H7 (cell line): ENCODE data around the gene PEAK1. TPM values are rescaled to one million over a fixed set of nuclear protein-coding genes. Genes with fewer than 3 reads are reported as not detected.

ENCODE experiments used
- DNase-seq: peaks from one replicate; pipeline ENCODE4 v3.0.0; 2012
- H3K27me3 ChIP-seq: 2 replicates; pipeline ENCODE4 v1.6.0; 2011; ENCODE audit warnings: mild to moderate bottlenecking, low read length; ENCODE audit not compliant: control insufficient read depth, insufficient read depth
- H3K36me3 ChIP-seq: replicated peaks from 2 replicates; pipeline ENCODE4 v1.5.1; 2011; ENCODE audit warnings: low read length; ENCODE audit not compliant: control insufficient read depth, insufficient read depth
- H3K4me3 ChIP-seq: 2 replicates; pipeline ENCODE4 v1.5.1; 2011; ENCODE audit warnings: low read depth, mild to moderate bottlenecking, control low read depth, low read length, moderate library complexity; ENCODE audit not compliant: insufficient read depth
- total RNA-seq: library from RNA; depleted of rRNA; stranded (reverse); fragments of >200 nt; shearing (Covaris generic); gene quantifications from 2 replicates; pipeline ENCODE4 v1.2.3, GENCODE V29; 2014

Gene PEAK1
- total RNA-seq, 1 experiment from 2014 or later, result 8.9 TPM

GRCh38 chr15:77140220-77140619 lies 279.7 kb downstream of the PEAK1 start:
- no peak for DNase-seq
- Histone ChIP-seq H3K27me3 (no peaks in the 10 kb centered on the region), H3K36me3 (no peaks in the 10 kb centered on the region), H3K4me3 (no peak overlapping the region)

DNA sequence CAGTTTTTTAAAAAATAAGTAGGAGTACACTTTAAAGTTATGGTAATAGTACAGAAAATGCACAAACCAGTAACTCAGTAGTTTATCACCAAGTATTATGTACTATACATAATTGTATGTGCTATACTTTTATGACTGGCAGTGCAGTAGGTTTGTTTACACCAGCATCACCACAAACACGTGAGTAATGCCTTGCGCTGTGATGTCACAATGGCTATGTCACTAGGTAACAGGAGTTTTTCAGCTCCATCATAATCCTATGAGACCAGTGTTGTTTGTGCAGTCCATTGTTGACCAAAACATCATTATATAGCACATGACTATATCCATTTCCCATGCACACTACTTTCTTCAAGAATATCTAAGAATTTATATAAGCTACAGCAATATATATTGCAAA lies 280.6 kb downstream of the PEAK1 start:
- Histone ChIP-seq H3K4me3 (no peak overlapping the region), H3K27me3 (no peaks in the 10 kb centered on the region), H3K36me3 (no peaks in the 10 kb centered on the region)
- no peak for DNase-seq

DNA sequence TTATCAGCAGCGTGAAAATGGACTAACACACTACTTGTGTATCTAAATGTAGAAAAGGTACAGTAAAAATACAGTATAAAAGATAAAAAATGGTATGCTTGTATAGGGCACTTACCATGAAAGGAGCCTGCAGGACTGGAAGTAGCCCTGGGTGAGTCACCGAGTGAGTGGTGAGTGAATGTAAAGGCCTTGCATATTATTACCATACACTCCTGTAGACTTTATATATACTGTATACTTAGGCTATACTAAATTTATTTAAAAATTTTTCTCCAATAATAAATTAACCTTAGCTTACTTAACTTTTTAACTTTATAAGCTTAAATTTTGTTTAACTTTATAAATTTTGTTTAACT lies 281.8 kb downstream of the PEAK1 start:
- H3K4me3 ChIP-seq, result no peak overlapping the region
- H3K27me3 ChIP-seq, result no peaks in the 10 kb centered on the region
- no peak for DNase-seq
- 0 out of 2 replicates have a peak, but pooled peaks cover 1% of the 10 kb centered on the region for H3K36me3 ChIP-seq

DNA sequence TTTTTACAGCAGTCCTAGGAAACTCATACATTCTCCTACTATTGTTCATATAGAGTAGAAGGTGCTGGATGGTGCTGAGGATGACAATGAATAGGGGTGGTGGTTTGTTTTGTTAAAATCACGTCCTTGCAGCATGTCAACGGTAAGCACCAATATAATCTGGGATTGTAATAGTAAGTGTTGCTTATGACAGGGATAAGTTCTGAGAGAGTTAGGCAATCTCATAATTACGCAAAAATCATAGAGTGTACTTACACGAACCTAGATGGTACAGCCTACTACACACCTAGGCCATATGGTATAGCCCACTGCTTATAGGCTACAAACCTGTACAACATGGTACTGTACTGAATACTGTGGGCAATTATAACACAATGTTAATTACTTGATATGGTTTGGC lies 284.7 kb downstream of the PEAK1 start:
- Histone ChIP-seq H3K27me3 (no peaks in the 10 kb centered on the region), H3K36me3 (0 out of 2 replicates have a peak, but pooled peaks cover 1% of the 10 kb centered on the region), H3K4me3 (no peak overlapping the region)
- no peak for DNase-seq

DNA sequence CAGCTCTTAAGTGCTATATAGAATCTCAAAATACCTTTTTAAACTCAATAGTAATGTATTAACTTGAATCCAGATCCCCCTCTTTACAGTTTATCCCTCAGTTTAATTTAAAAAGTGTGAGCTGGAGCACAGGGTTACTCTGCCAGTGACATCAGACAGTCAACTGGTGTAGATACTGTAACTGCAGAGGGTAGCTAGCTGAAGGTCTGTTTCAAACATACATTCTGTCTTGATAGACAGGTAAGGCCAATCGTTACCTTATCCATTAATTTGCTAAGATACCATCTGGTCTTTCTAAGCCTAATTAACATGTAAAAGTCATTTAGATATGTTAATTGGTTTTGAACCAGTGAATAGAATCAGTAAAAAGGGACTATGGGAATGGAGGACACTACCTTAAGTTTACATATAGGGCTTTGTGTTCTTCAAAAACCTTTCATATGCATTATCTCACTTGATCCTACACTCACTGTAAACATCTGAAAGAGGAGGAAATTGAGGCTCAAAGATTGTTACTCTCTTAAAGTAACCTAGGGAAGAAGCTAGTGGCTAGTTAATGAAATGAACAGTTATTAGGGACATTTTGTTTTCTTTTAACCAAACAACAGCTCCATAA lies 289.5 kb downstream of the PEAK1 start:
- Histone ChIP-seq H3K36me3 (0 out of 2 replicates have a peak, but pooled peaks cover 1% of the 10 kb centered on the region), H3K4me3 (no peak overlapping the region)
- no peak for DNase-seq

GRCh38 chr15:77127626-77128025 lies 292.3 kb downstream of the PEAK1 start:
- H3K36me3 ChIP-seq, result no peaks in the 10 kb centered on the region
- no peaks in the 10 kb centered on the region for H3K27me3 ChIP-seq
- H3K4me3 ChIP-seq, result no peak overlapping the region
- no peak for DNase-seq

More for the DNA sequence above, 289.5 kb downstream of the PEAK1 start:
- no peaks in the 10 kb centered on the region for H3K27me3 ChIP-seq

- Histone ChIP-seq H3K4me3 (no peak overlapping the region), H3K27me3 (no peaks in the 10 kb centered on the region), H3K36me3 (no peaks in the 10 kb centered on the region)
- no peak for DNase-seq
These were observed 293.2 kb downstream of the PEAK1 start for GRCh38 chr15:77126529-77127326.

- DNase-seq, result no peak
These were observed 296.1 kb downstream of the PEAK1 start for GRCh38 chr15:77123854-77124253.

GRCh38 chr15:77122576-77122975 lies 297.3 kb downstream of the PEAK1 start:
- Histone ChIP-seq H3K36me3 (no peaks in the 10 kb centered on the region), H3K27me3 (no peaks in the 10 kb centered on the region), H3K4me3 (no peak overlapping the region)
- DNase-seq, result no peak

More at GRCh38 chr15:77123854-77124253, 296.1 kb downstream of the PEAK1 start:
- no peaks in the 10 kb centered on the region for H3K36me3 ChIP-seq
- H3K4me3 ChIP-seq, result no peak overlapping the region
- no peaks in the 10 kb centered on the region for H3K27me3 ChIP-seq

DNA sequence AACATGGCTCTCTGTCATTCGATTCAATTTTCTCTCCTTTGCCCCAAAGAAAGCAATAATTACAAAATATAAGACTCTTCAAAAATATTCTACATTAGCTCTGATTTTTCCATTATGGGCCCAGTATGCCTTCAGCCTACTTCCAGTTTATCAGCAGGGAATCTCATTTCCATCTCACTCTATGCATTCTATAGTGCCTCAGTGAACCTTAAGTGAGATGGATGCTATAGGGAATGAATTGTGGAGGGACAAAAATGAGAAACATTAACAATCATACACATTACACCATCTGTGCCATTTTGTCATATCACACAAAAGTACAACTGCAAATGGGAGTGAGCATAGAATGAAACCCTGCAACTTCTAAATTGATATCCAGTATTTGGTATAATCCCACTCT lies 298.3 kb downstream of the PEAK1 start:
- H3K36me3 ChIP-seq, result no peaks in the 10 kb centered on the region
- DNase-seq, result no peak
- no peaks in the 10 kb centered on the region for H3K27me3 ChIP-seq
- no peak overlapping the region for H3K4me3 ChIP-seq

DNA sequence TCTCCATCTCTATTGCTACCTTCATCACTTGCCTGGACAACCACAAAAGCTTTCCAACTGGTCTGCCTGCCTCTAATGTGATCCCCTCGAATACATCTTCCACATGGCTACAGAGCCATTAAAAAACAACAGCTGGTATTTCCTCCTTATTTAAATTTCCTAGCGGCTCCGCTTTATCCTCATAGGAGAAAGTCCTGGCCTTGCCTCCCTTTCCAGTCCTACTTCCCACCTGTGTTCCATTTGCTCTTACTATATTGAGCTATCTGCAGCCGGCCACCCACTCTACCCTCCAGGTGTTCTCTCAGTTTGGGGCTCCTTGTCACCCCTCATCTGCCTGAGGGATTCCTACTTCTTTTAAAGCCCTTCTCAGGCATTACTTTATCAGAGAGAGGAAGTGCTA lies 299.3 kb downstream of the PEAK1 start:
- DNase-seq, result no peak
- no peak overlapping the region for H3K4me3 ChIP-seq
- H3K36me3 ChIP-seq, result no peaks in the 10 kb centered on the region
- H3K27me3 ChIP-seq, result no peaks in the 10 kb centered on the region

GRCh38 chr15:77119446-77119845 lies 300.5 kb downstream of the PEAK1 start:
- no peaks in the 10 kb centered on the region; the same call in 1 of the 2 replicates for H3K36me3 ChIP-seq
- H3K27me3 ChIP-seq, result no peaks in the 10 kb centered on the region
- H3K4me3 ChIP-seq, result no peak overlapping the region
- no peak for DNase-seq

DNA sequence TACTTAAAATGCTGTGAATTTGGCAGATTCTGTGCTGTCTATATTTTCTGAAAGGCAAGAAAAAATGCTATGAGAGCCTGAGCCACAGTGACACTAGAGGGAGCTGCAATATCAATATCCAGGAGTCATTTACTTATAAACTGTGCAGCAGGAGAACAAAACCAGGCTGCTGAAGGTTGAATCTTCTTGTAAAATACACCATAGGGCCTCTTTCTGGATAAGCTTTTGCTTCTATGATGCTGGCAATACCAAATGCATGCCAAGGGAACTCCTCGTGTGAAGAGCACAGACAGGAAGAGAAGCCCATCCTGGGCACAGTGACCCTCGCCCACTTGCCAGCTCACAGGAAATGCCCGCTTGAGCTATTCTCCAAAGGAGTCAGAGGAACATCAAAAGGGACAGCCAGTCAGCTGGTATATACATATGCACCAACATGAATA lies 301.0 kb downstream of the PEAK1 start:
- no peak for DNase-seq
- no peak overlapping the region for H3K4me3 ChIP-seq
- H3K27me3 ChIP-seq, result no peaks in the 10 kb centered on the region
- peaks cover 2% of the 10 kb centered on the region for H3K36me3 ChIP-seq

DNA sequence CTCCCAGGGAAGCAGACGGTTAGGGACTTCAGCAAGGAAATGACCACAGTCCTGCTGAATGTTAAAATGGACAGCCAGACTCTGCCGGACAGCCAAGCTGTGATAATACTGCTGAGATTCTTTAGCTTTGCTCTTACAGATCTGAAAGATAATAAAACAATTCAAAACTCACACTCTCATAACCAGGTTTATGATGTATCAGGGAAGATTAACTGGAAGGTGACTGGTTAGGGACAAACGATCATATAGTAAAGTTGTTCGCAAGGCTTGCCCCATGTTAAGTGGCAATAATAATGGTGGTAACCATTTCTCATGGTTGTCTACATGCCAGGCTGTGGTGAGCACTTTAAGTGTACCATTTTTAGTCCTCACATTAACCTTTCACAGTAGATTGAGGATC lies 304.7 kb downstream of the PEAK1 start:
- Histone ChIP-seq H3K27me3 (no peaks in the 10 kb centered on the region), H3K36me3 (peaks cover 2% of the 10 kb centered on the region), H3K4me3 (no peak overlapping the region)
- no peak for DNase-seq

DNA sequence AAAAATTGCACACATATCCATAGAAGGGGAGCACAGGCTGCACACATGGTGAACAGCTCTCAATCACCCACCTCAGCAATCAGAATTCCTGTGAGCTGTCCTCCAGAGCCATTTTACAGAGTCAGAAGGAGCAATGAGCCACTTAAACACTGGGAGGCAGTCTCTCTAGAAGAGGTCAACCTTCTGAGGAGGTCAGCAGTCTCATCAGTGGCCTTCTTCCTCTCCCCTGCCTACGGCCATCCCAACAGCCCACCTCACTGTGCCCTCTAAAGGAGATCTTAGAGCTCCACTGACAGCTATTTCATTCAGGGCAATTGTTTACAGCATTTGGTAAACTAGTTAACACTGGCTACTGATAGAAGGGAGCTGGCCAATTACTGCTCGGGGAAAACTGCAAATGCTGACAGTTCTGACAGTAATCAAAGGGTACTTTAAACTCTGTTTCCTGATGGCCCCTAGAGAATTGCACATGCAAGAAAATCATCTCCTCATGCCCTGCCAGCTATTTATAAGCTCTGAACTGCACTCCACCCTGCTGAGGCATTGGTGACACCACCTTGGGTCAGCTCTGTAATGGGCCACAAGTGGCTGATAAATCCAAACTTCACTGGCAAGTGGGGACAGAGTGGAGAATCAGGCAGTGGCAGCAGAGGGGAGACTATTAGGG lies 306.9 kb downstream of the PEAK1 start:
- DNase-seq, result no peak
- Histone ChIP-seq H3K36me3 (peaks cover 2% of the 10 kb centered on the region), H3K4me3 (no peak overlapping the region), H3K27me3 (no peaks in the 10 kb centered on the region)
